ENCODE data around the gene WTIP. TPM values are rescaled to one million over a fixed set of nuclear protein-coding genes. Genes with fewer than 3 reads are reported as not detected.

WTIP gene
- total RNA-seq, 2 donors from 2014 or later, result 45.4 to 48.6 TPM

DNA sequence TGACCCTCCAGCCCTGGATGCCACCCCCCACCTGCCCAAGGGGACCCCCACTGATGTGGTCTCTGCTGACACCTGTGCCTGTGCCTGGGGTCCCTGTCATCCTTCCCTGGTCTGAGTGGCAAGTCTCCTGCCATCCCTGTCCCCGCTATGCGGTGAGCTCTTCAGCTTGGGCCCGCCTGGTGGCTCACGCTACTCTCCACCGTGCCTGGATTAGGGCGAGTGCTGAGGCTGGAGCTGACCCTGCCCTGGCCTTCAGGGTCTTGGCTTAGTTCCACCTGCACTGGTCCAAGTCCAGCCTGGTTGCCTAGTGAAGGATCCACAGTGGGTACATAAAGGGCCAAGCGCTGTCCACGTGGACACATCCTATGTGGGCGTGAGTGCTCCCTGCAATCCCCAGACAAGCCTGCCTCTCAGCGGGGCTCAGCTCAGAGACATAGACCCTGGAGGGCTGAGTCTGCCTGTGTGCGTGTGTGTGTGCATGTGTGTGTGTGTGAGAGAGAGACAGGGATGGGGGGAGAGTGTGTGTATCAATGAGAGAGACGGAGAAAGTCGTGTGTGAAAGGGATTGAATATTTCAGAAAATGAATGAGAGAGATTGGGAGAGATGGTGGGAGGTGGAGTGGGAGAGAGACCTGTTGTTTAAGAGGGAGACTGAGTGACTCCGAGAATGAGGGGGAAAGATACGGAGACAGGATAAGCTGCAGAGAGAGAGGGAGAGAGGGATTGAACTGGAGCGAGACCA lies 22.1 kb downstream of the WTIP start:
- no peak overlapping the region for H3K9ac ChIP-seq (ENCODE audit: extremely low read depth, low read length, poor library complexity, severe bottlenecking)
- no peak overlapping the region for H3K4me3 Mint-ChIP-seq
- no peak for TF ChIP-seq CTCF (conservative IDR thresholded peaks at IDR 0.05)

GRCh38 chr19:34504273-34504808 lies 22.8 kb downstream of the WTIP start:
- TF ChIP-seq CTCF (conservative IDR thresholded peaks at IDR 0.05), result no peak
- Mint-ChIP-seq H3K9me3 (peaks cover under 1% of the 10 kb centered on the region), H3K36me3 (ENCODE audit: low read depth) (peaks cover 8% of the 10 kb centered on the region), H3K27ac (peak overlapping the region; percentile 2), H3K4me1 (peaks cover 18% of the 10 kb centered on the region), H3K27me3 (ENCODE audit: insufficient read depth) (peaks cover 3% of the 10 kb centered on the region), H3K4me3 (no peak overlapping the region)
- Histone ChIP-seq H3K9ac (ENCODE audit: extremely low read depth, low read length, poor library complexity, severe bottlenecking) (no peak overlapping the region), H3K4me3 (ENCODE audit: low read length) (no peak overlapping the region), H3K27me3 (ENCODE audit: control insufficient read depth, insufficient read depth, low read length, poor library complexity, severe bottlenecking) (no peaks in the 10 kb centered on the region), H3K9me3 (ENCODE audit: control insufficient read depth, low read length) (no peaks in the 10 kb centered on the region), H3K27ac (ENCODE audit: low read depth, low read length) (no peak overlapping the region), H3K36me3 (ENCODE audit: control insufficient read depth, insufficient read depth, low read length) (peaks cover 8% of the 10 kb centered on the region), H3K4me1 (ENCODE audit: control insufficient read depth, insufficient read depth, low read length) (no peaks in the 10 kb centered on the region)
- DNase-seq, result no peak
- 92% methylated on average over 6 of the region's 6 CpGs; no CpG with 5 or more reads in 1 of the 2 experiments for WGBS, 2 experiments (ENCODE audit: insufficient coverage in 1 of 2, insufficient read length in 1 of 2)

More for the DNA sequence above, 22.1 kb downstream of the WTIP start:
- no peaks in the 10 kb centered on the region for H3K27me3 ChIP-seq (ENCODE audit: control insufficient read depth, insufficient read depth, low read length, poor library complexity, severe bottlenecking)
- no peaks in the 10 kb centered on the region for H3K4me1 ChIP-seq (ENCODE audit: control insufficient read depth, insufficient read depth, low read length)
- H3K4me3 ChIP-seq (ENCODE audit: low read length), result no peak overlapping the region
- WGBS, 2 experiments (ENCODE audit: insufficient coverage in 1 of 2, insufficient read length in 1 of 2), result 92 to 94% methylated on average over 15 to 16 of the region's 16 CpGs
- H3K36me3 Mint-ChIP-seq (ENCODE audit: low read depth), result peaks cover 15% of the 10 kb centered on the region
- H3K36me3 ChIP-seq (ENCODE audit: control insufficient read depth, insufficient read depth, low read length), result peaks cover 14% of the 10 kb centered on the region
- no peak for DNase-seq
- H3K27ac Mint-ChIP-seq, result peak overlapping the region; percentile 2
- H3K27ac ChIP-seq (ENCODE audit: low read depth, low read length), result no peak overlapping the region
- peaks cover 18% of the 10 kb centered on the region for H3K4me1 Mint-ChIP-seq
- no peaks in the 10 kb centered on the region for H3K9me3 Mint-ChIP-seq
- peaks cover 2% of the 10 kb centered on the region for H3K27me3 Mint-ChIP-seq (ENCODE audit: insufficient read depth)
- H3K9me3 ChIP-seq (ENCODE audit: control insufficient read depth, low read length), result no peaks in the 10 kb centered on the region

DNA sequence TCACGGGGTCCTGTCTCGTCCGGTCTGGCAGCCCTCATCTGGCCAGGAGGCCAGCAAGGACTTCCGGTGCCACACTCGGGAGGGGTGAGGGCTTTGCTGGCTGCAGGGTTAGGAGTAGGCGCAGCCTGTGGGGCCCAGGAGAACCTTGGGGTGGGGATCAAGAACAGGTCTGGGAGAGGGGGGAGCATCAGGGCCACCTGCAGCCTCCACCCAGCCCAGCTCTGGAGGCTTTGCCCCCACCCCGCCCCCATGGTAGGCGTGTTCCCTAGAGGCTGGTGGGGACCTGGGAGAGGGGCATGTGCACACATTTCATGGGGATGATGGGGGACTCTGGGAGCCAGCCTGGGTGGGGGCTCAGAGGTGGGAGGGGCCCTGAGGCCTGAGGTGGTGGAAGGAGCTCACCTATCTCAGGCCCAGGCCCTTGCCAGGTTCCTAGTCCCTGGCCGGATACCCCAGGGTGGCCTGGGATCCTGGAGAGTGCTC lies 23.3 kb downstream of the WTIP start:
- 90 to 92% methylated on average over 2 to 9 of the region's 9 CpGs for WGBS, 2 experiments (ENCODE audit: insufficient coverage in 1 of 2, insufficient read length in 1 of 2)
- peaks cover 3% of the 10 kb centered on the region for H3K27me3 Mint-ChIP-seq (ENCODE audit: insufficient read depth)
- H3K36me3 Mint-ChIP-seq (ENCODE audit: low read depth), result peaks cover 4% of the 10 kb centered on the region
- DNase-seq, result no peak
- H3K27ac Mint-ChIP-seq, result no peak overlapping the region
- no peak for TF ChIP-seq CTCF (conservative IDR thresholded peaks at IDR 0.05)
- H3K9me3 Mint-ChIP-seq, result peaks cover 4% of the 10 kb centered on the region
- H3K4me1 Mint-ChIP-seq, result peaks cover 16% of the 10 kb centered on the region
- Histone ChIP-seq H3K4me3 (ENCODE audit: low read length) (no peak overlapping the region), H3K9me3 (ENCODE audit: control insufficient read depth, low read length) (no peaks in the 10 kb centered on the region), H3K4me1 (ENCODE audit: control insufficient read depth, insufficient read depth, low read length) (no peaks in the 10 kb centered on the region), H3K27ac (ENCODE audit: low read depth, low read length) (no peak overlapping the region), H3K27me3 (ENCODE audit: control insufficient read depth, insufficient read depth, low read length, poor library complexity, severe bottlenecking) (no peaks in the 10 kb centered on the region), H3K36me3 (ENCODE audit: control insufficient read depth, insufficient read depth, low read length) (peaks cover 6% of the 10 kb centered on the region), H3K9ac (ENCODE audit: extremely low read depth, low read length, poor library complexity, severe bottlenecking) (no peak overlapping the region)
- H3K4me3 Mint-ChIP-seq, result no peak overlapping the region
